ENCODE results near the gene CCDC33.

The CCDC33 gene

DNA sequence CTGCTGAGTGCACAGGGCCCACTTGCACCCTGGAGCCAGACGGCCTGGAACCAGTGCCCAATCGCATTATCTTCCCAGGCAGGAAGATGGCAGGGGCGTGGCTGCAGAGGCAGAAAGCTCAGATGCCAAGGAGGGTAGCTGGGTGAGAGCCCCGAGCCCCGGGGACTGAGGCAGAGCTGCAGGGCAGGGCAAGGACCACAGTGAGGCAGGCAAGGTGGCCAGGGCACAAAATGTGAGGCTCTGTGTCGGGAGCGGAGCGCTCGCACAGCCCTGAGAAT is 1.6 kb upstream of the CCDC33 start:
- no peak for TF ChIP-seq CTCF (IDR thresholded peaks at IDR 0.05)

GRCh38 chr15:74239051-74239705 is 3.1 kb downstream of the CCDC33 start:
- no peak for TF ChIP-seq CTCF (IDR thresholded peaks at IDR 0.05)

DNA sequence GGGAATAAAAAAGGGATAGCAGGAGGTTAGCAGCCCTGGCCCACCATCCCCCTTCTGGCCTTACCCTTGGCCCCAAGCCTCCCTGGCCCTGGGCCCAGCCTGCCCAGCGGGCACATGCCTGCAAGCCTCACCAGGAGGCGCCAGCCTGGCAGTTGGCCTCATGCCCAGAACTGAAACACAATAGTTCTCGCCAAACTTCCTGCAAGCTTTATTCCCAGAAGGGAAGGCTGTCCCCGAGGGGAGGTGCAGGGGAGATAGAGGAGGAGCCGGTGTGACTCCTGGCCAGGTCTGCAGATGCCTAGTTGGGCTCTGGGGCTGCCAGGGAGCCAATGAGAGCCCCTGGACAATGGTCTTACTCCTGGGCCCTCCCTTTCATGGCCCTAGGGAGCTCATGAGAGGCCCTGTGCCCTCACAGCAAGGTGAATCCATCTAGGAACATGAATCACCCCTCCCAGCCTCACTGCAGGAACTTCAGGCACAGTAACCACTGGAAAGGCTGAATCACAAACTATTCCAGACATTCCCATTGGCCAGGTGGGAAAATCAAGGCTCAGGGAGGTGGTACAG is 4.0 kb downstream of the CCDC33 start:
- TF ChIP-seq CTCF (IDR thresholded peaks at IDR 0.05) = peak; percentile 71

- TF ChIP-seq CTCF (IDR thresholded peaks at IDR 0.05) = no peak
Measured at GRCh38 chr15:74240897-74241614, 4.9 kb downstream of the CCDC33 start.

- no peak for TF ChIP-seq CTCF (IDR thresholded peaks at IDR 0.05)
Measured at GRCh38 chr15:74242441-74243185, 6.5 kb downstream of the CCDC33 start.

GRCh38 chr15:74243431-74243830 is 7.3 kb downstream of the CCDC33 start:
- TF ChIP-seq CTCF (IDR thresholded peaks at IDR 0.05) = no peak

DNA sequence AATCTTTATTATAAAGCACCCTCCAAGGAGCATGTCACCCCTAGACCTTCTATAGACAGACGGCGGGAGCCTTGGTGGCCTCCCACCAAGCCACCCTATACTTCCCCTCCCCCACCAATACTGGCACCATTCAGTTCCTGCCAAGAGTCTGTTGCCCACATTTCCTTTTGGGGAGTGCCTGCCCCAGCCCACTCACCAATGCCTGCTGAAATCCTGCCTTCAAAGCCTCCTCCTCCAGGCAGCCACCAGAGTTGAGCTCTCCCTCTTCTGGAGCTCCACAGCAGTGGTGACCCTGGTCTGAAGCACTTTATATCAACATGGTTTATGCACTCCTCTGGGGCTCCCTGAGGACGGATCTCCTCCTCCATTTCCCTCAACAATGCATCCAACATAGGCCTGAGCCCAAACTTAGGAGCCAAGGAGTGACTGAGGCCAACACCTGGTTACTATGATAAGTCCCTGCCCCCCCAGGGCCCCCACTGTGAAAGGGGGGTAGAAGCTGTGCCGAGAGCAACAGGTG is 8.8 kb downstream of the CCDC33 start:
- no peak for TF ChIP-seq CTCF (IDR thresholded peaks at IDR 0.05)

Data from LNCAP (cell line).